SK-N-SH treated with all-trans-retinoic acid at 6 μM for 48 hours (cell line): ENCODE measurements around the gene PODNL1.

Experiments
- ATAC-seq: fragments of 200-7000 bp; cut with Tn5 transposase; 3 replicates; pipeline ENCODE4 v1.9.1; 2020; ENCODE audit warnings: mild to moderate bottlenecking, moderate library complexity
- BACH2 ChIP-seq: fragments of 250-450 bp; sonication (Bioruptor Pico); IDR thresholded peaks from 2 replicates; pipeline ENCODE4 v1.9.0; 2021; ENCODE audit warnings: mild to moderate bottlenecking, borderline replicate concordance
- CSDC2 ChIP-seq: fragments of 250-450 bp; sonication (Bioruptor Pico); IDR thresholded peaks from 2 replicates; pipeline ENCODE4 v1.5.0; 2020; ENCODE audit warnings: mild to moderate bottlenecking, moderate library complexity
- ISL1 ChIP-seq: fragments of 250-450 bp; sonication (Bioruptor Pico); IDR thresholded peaks from 2 replicates; pipeline ENCODE4 v2.1.2; 2022; ENCODE audit warnings: mild to moderate bottlenecking, moderate library complexity
- OSR1 ChIP-seq: fragments of 250-450 bp; sonication (Bioruptor Pico); IDR thresholded peaks from 2 replicates; pipeline ENCODE4 v1.8.0; 2022; ENCODE audit warnings: moderate library complexity, mild to moderate bottlenecking, inconsistent platforms
- PPARA ChIP-seq: fragments of 250-450 bp; sonication (Bioruptor Pico); IDR thresholded peaks from 2 replicates; pipeline ENCODE4 v1.5.0; 2020; ENCODE audit warnings: mild to moderate bottlenecking, borderline replicate concordance
- SNAI2 ChIP-seq: fragments of 250-450 bp; sonication (Bioruptor Pico); IDR thresholded peaks from 2 replicates; pipeline ENCODE4 v1.5.0; 2020; ENCODE audit warnings: mild to moderate bottlenecking, moderate library complexity
- TCF4 ChIP-seq: fragments of 250-450 bp; sonication (Bioruptor Pico); IDR thresholded peaks from 2 replicates; pipeline ENCODE4 v1.8.0; 2021; ENCODE audit warnings: mild to moderate bottlenecking, moderate library complexity, borderline replicate concordance
- TOX ChIP-seq: fragments of 250-450 bp; sonication (Bioruptor Pico); IDR thresholded peaks from 2 replicates; pipeline ENCODE4 v1.8.0; 2021; ENCODE audit warnings: mild to moderate bottlenecking, moderate library complexity, borderline replicate concordance
- ZFP30 ChIP-seq: fragments of 450-650 bp; formaldehyde crosslinking; IDR thresholded peaks from 2 replicates; pipeline ENCODE4 v1.5.0; 2022; ENCODE audit warnings: mild to moderate bottlenecking, moderate library complexity
- ZNF70 ChIP-seq: fragments of 450-650 bp; formaldehyde crosslinking; IDR thresholded peaks from 2 replicates; pipeline ENCODE4 v1.5.0; 2020; ENCODE audit warnings: mild to moderate bottlenecking, moderate library complexity
- ZNF8 ChIP-seq: fragments of 450-650 bp; formaldehyde crosslinking; IDR thresholded peaks from 2 replicates; pipeline ENCODE4 v1.5.0; 2020; ENCODE audit warnings: mild to moderate bottlenecking, moderate library complexity
- TF ChIP-seq, protein P1 (sequence below): fragments of 250-450 bp; sonication (Bioruptor Pico); IDR thresholded peaks from 2 replicates; pipeline ENCODE4 v1.5.0; 2020; ENCODE audit warnings: mild to moderate bottlenecking, moderate library complexity
- TF ChIP-seq, protein P2 (sequence below): fragments of 250-450 bp; sonication (Bioruptor Pico); IDR thresholded peaks from 2 replicates; pipeline ENCODE4 v1.8.0; 2020; ENCODE audit warnings: mild to moderate bottlenecking, moderate library complexity, borderline replicate concordance
- TF ChIP-seq, protein P3 (sequence below): fragments of 250-450 bp; sonication (Bioruptor Pico); IDR thresholded peaks from 2 replicates; pipeline ENCODE4 v1.8.0; 2021; ENCODE audit warnings: low read depth, mild to moderate bottlenecking, moderate library complexity, borderline replicate concordance
- TF ChIP-seq, protein P4 (sequence below): fragments of 250-450 bp; sonication (Bioruptor Pico); IDR thresholded peaks from 2 replicates; pipeline ENCODE4 v1.5.1; 2021; ENCODE audit warnings: mild to moderate bottlenecking, moderate library complexity
- TF ChIP-seq, protein P5 (sequence below): fragments of 250-450 bp; sonication (Bioruptor Pico); IDR thresholded peaks from 2 replicates; pipeline ENCODE4 v1.5.1; 2020; ENCODE audit warnings: low read depth, mild to moderate bottlenecking, moderate library complexity

The PODNL1 gene

DNA sequence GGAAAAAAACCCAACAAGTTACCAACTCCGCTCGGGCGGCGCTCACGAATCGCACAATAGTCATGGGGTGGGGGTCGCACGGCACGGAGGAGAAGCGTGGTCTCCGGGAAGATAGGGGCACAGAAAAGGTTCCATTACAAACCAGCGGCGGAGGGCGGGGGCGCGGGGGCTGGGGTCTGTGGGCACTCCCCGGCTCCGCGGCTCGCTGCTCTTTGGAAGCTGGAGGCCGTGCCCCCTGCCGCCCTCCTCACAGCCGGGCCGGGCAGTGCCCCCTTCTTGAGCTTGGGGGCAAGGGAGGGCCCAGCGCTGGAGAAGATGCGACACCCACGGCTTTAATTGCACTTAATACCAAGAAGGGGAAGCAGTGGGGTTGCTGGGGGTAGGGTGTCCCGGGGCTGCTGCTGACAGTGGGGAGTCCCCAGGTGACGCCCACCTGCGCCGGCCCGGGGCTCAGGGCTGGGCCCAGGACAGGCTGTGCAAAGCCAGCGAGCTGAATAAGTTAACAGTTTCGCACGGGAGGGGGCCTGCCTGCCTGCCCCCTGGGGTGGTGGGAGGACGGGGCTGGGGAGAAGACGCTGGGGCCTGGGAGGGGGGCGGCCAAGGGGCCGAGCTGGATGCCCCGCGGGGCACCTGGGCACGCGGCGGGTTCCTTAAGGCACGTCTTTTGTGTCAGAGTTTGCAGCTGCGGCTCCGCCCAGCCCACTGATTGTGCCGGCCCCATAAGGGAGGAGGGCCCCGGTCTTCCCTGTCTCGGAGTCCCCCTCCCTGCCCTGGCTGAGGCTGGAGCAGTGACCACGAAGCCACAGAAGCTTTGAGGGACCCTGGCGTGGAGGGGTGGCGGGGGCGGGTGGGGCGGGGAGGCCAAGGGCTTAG lies 23.8 kb upstream of the PODNL1 start (continued):
- TF ChIP-seq, protein P1, sequence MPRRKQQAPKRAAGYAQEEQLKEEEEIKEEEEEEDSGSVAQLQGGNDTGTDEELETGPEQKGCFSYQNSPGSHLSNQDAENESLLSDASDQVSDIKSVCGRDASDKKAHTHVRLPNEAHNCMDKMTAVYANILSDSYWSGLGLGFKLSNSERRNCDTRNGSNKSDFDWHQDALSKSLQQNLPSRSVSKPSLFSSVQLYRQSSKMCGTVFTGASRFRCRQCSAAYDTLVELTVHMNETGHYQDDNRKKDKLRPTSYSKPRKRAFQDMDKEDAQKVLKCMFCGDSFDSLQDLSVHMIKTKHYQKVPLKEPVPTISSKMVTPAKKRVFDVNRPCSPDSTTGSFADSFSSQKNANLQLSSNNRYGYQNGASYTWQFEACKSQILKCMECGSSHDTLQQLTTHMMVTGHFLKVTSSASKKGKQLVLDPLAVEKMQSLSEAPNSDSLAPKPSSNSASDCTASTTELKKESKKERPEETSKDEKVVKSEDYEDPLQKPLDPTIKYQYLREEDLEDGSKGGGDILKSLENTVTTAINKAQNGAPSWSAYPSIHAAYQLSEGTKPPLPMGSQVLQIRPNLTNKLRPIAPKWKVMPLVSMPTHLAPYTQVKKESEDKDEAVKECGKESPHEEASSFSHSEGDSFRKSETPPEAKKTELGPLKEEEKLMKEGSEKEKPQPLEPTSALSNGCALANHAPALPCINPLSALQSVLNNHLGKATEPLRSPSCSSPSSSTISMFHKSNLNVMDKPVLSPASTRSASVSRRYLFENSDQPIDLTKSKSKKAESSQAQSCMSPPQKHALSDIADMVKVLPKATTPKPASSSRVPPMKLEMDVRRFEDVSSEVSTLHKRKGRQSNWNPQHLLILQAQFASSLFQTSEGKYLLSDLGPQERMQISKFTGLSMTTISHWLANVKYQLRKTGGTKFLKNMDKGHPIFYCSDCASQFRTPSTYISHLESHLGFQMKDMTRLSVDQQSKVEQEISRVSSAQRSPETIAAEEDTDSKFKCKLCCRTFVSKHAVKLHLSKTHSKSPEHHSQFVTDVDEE (CRISPR knock-in tag): no peak
- TF ChIP-seq, all 23 proteins: peak for 0

DNA sequence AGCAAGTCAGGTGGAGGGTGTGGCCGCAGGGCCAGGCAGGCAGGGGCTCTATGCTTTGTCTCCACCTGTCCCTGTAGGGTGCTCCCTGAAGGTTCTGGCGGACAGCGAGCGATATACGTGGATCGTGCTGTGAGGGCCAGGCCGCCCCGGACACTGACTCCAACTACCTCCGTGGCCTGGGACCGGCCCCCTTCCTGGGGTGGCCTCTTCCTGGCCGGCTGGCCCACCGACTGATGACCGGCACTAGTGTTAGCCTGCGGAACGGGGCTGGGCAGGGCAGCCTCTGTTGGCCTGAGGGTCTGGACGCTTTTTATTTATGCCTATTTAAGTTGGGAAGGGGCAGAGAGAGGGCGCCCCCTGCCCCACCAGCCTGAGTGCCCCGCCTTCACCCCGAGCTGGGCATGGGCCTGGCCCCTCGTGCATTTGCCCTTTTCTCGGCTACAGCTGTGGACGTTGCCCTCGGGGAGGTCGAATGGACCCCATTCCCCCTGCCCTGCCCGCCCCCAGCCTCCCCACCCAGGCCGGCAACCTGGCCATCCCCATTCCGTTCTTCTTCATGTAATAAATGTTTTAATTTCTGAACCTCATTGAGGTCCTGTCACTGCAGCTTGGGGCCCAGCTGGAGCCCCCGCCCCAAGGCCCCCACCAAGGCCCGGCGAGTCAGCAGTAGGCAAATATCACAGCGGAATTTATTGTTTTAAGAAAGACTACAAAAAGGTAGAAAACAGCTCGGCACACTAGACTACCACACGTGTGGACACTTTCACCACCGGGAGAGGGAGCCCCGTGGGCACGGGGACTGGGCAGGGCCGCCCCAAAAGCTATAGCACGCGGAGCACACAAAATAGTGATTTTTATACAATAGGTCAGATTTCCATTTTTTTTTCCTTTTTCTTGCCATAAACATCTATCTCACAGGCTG lies 22.9 kb upstream of the PODNL1 start:
- TF ChIP-seq SNAI2: no peak
- no peak for TF ChIP-seq OSR1 (CRISPR knock-in tag)
- TF ChIP-seq TCF4 (CRISPR knock-in tag): no peak
- TF ChIP-seq, protein P2, sequence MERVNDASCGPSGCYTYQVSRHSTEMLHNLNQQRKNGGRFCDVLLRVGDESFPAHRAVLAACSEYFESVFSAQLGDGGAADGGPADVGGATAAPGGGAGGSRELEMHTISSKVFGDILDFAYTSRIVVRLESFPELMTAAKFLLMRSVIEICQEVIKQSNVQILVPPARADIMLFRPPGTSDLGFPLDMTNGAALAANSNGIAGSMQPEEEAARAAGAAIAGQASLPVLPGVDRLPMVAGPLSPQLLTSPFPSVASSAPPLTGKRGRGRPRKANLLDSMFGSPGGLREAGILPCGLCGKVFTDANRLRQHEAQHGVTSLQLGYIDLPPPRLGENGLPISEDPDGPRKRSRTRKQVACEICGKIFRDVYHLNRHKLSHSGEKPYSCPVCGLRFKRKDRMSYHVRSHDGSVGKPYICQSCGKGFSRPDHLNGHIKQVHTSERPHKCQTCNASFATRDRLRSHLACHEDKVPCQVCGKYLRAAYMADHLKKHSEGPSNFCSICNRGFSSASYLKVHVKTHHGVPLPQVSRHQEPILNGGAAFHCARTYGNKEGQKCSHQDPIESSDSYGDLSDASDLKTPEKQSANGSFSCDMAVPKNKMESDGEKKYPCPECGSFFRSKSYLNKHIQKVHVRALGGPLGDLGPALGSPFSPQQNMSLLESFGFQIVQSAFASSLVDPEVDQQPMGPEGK: no peak
- TF ChIP-seq, protein P3, sequence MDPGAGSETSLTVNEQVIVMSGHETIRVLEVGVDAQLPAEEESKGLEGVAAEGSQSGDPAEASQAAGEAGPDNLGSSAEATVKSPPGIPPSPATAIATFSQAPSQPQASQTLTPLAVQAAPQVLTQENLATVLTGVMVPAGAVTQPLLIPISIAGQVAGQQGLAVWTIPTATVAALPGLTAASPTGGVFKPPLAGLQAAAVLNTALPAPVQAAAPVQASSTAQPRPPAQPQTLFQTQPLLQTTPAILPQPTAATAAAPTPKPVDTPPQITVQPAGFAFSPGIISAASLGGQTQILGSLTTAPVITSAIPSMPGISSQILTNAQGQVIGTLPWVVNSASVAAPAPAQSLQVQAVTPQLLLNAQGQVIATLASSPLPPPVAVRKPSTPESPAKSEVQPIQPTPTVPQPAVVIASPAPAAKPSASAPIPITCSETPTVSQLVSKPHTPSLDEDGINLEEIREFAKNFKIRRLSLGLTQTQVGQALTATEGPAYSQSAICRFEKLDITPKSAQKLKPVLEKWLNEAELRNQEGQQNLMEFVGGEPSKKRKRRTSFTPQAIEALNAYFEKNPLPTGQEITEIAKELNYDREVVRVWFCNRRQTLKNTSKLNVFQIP (CRISPR knock-in tag): no peak
- TF ChIP-seq, protein P4, sequence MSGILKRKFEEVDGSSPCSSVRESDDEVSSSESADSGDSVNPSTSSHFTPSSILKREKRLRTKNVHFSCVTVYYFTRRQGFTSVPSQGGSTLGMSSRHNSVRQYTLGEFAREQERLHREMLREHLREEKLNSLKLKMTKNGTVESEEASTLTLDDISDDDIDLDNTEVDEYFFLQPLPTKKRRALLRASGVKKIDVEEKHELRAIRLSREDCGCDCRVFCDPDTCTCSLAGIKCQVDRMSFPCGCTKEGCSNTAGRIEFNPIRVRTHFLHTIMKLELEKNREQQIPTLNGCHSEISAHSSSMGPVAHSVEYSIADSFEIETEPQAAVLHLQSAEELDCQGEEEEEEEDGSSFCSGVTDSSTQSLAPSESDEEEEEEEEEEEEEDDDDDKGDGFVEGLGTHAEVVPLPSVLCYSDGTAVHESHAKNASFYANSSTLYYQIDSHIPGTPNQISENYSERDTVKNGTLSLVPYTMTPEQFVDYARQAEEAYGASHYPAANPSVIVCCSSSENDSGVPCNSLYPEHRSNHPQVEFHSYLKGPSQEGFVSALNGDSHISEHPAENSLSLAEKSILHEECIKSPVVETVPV (CRISPR knock-in tag): no peak
- no peak for TF ChIP-seq ZFP30 (CRISPR knock-in tag)
- no peak for TF ChIP-seq ZNF8 (CRISPR knock-in tag)
- TF ChIP-seq ZNF70 (CRISPR knock-in tag): no peak
- TF ChIP-seq CSDC2: no peak
- TF ChIP-seq, protein P1 (CRISPR knock-in tag): no peak
- TF ChIP-seq BACH2 (CRISPR knock-in tag): no peak
- TF ChIP-seq TOX (CRISPR knock-in tag): no peak
- no peak for TF ChIP-seq PPARA (CRISPR knock-in tag)
- TF ChIP-seq ISL1: no peak
- TF ChIP-seq, protein P5, sequence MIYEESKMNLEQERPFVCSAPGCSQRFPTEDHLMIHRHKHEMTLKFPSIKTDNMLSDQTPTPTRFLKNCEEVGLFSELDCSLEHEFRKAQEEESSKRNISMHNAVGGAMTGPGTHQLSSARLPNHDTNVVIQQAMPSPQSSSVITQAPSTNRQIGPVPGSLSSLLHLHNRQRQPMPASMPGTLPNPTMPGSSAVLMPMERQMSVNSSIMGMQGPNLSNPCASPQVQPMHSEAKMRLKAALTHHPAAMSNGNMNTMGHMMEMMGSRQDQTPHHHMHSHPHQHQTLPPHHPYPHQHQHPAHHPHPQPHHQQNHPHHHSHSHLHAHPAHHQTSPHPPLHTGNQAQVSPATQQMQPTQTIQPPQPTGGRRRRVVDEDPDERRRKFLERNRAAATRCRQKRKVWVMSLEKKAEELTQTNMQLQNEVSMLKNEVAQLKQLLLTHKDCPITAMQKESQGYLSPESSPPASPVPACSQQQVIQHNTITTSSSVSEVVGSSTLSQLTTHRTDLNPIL (CRISPR knock-in tag): no peak
- no peak for ATAC-seq
